Suprapubic skin (tissue), 4 donors: ENCODE results near the gene TEX26. TPM values are rescaled to one million over a fixed set of nuclear protein-coding genes. Genes with fewer than 3 reads are reported as not detected.

Experiments
- DNase-seq, 2 donors: peaks; one replicate each; pipeline ENCODE4 v3.0.0-alpha.2; 2019; ENCODE audit warnings: low spot score in 2 of 2
- H3K27ac ChIP-seq: fragments of 200-600 bp; sonication (generic); one replicate; pipeline ENCODE4 v1.5.1; 2019
- H3K27me3 ChIP-seq: fragments of 200-600 bp; sonication (generic); one replicate; pipeline ENCODE4 v1.5.1; 2019
- H3K36me3 ChIP-seq: fragments of 200-600 bp; sonication (generic); one replicate; pipeline ENCODE4 v1.5.1; 2019
- H3K4me1 ChIP-seq: fragments of 200-600 bp; sonication (generic); one replicate; pipeline ENCODE4 v1.5.1; 2019
- H3K4me3 ChIP-seq: fragments of 200-600 bp; sonication (generic); one replicate; pipeline ENCODE4 v1.5.1; 2019; ENCODE audit warnings: mild to moderate bottlenecking
- H3K9me3 ChIP-seq: fragments of 200-600 bp; sonication (generic); one replicate; pipeline ENCODE4 v1.5.1; 2019
- CTCF ChIP-seq, 2 donors: fragments of 200-600 bp in 1 of 2; fragments of 450-650 bp in 1 of 2; sonication (generic) in 1 of 2; IDR thresholded peaks; one replicate each; pipeline ENCODE4 v1.5.1; 2016 to 2019; ENCODE audit warnings: antibody characterized with exemption in 2 of 2, mild to moderate bottlenecking in 1 of 2, moderate library complexity in 1 of 2
- EP300 ChIP-seq: sonication (generic); formaldehyde crosslinking; IDR thresholded peaks from one replicate; pipeline ENCODE4 v1.6.1; 2017; ENCODE audit warnings: antibody characterized with exemption
- POLR2A ChIP-seq, 2 donors: fragments of 450-650 bp; IDR thresholded peaks; one replicate each; pipeline ENCODE4 v1.6.1; 2017; ENCODE audit warnings: antibody characterized with exemption in 2 of 2, mild to moderate bottlenecking in 2 of 2, moderate library complexity in 2 of 2
- POLR2AphosphoS5 ChIP-seq, 3 donors: sonication (generic); formaldehyde crosslinking; IDR thresholded peaks; one replicate each; pipeline ENCODE4 v1.6.1; 2017; ENCODE audit warnings: antibody characterized with exemption in 3 of 3
- WGBS: methylation state at CpG from one replicate; pipeline ENCODE4 v1.1.5; 2018; 5-methylcytosine and 5-hydroxymethylcytosine counted together
- total RNA-seq, 4 donors: library from RNA; depleted of rRNA; stranded (reverse); fragments of >200 nt; gene quantifications; one replicate each; pipeline ENCODE4 v1.1.0, GENCODE V29; 2016

Gene TEX26
- total RNA-seq, 4 donors from 2014 or later: not detected

- Histone ChIP-seq H3K36me3 (no peaks in the 10 kb centered on the region), H3K27me3 (peaks cover 8% of the 10 kb centered on the region), H3K27ac (no peak overlapping the region), H3K9me3 (no peaks in the 10 kb centered on the region), H3K4me1 (no peaks in the 10 kb centered on the region), H3K4me3 (no peak overlapping the region)
- no peak for DNase-seq
- WGBS: 87% methylated on average over 2 of the region's 3 CpGs
- TF ChIP-seq POLR2AphosphoS5 (IDR thresholded peaks at IDR 0.05) (no peak), EP300 (no peak), CTCF (IDR thresholded peaks at IDR 0.05) (no peak), POLR2A (IDR thresholded peaks at IDR 0.05) (no peak)
Measured at GRCh38 chr13:30966101-30966500, 33.6 kb downstream of the TEX26 start.

GRCh38 chr13:30968846-30969245 lies 36.4 kb downstream of the TEX26 start:
- Histone ChIP-seq H3K4me1 (no peaks in the 10 kb centered on the region), H3K27me3 (peaks cover 3% of the 10 kb centered on the region), H3K36me3 (no peaks in the 10 kb centered on the region), H3K27ac (no peak overlapping the region), H3K4me3 (no peak overlapping the region), H3K9me3 (no peaks in the 10 kb centered on the region)
- no peak for TF ChIP-seq EP300
- TF ChIP-seq POLR2AphosphoS5 (IDR thresholded peaks at IDR 0.05): no peak
- no peak for TF ChIP-seq CTCF (IDR thresholded peaks at IDR 0.05)
- no peak for TF ChIP-seq POLR2A (IDR thresholded peaks at IDR 0.05)
- DNase-seq: no peak
- 76% methylated on average over 2 of the region's 2 CpGs for WGBS

GRCh38 chr13:30971575-30971974 lies 39.1 kb downstream of the TEX26 start:
- no peak for DNase-seq
- H3K4me1 ChIP-seq: no peaks in the 10 kb centered on the region
- H3K27me3 ChIP-seq: peaks cover 3% of the 10 kb centered on the region
- no peaks in the 10 kb centered on the region for H3K36me3 ChIP-seq
- no peak overlapping the region for H3K4me3 ChIP-seq
- H3K9me3 ChIP-seq: no peaks in the 10 kb centered on the region
- 81% methylated on average over 2 of the region's 2 CpGs for WGBS
- no peak overlapping the region for H3K27ac ChIP-seq
- TF ChIP-seq CTCF (IDR thresholded peaks at IDR 0.05) (no peak), POLR2A (IDR thresholded peaks at IDR 0.05) (no peak), POLR2AphosphoS5 (IDR thresholded peaks at IDR 0.05) (no peak), EP300 (no peak)

GRCh38 chr13:30972888-30973377 lies 40.5 kb downstream of the TEX26 start:
- H3K9me3 ChIP-seq: no peaks in the 10 kb centered on the region
- WGBS: 15% methylated on average over 1 of the region's 1 CpG
- peaks cover 3% of the 10 kb centered on the region for H3K27me3 ChIP-seq
- no peak for DNase-seq
- H3K27ac ChIP-seq: no peak overlapping the region
- H3K36me3 ChIP-seq: no peaks in the 10 kb centered on the region
- peaks cover 7% of the 10 kb centered on the region for H3K4me1 ChIP-seq
- no peak for TF ChIP-seq POLR2A (IDR thresholded peaks at IDR 0.05)
- TF ChIP-seq CTCF (IDR thresholded peaks at IDR 0.05): no peak
- TF ChIP-seq POLR2AphosphoS5 (IDR thresholded peaks at IDR 0.05): no peak
- no peak for TF ChIP-seq EP300
- no peak overlapping the region for H3K4me3 ChIP-seq

- no peak overlapping the region for H3K27ac ChIP-seq
Measured at GRCh38 chr13:30974350-30974749, 41.9 kb downstream of the TEX26 start.

GRCh38 chr13:30976025-30976424 lies 43.6 kb downstream of the TEX26 start:
- Histone ChIP-seq H3K9me3 (no peaks in the 10 kb centered on the region), H3K27ac (no peak overlapping the region), H3K4me1 (peaks cover 13% of the 10 kb centered on the region), H3K4me3 (no peak overlapping the region), H3K36me3 (no peaks in the 10 kb centered on the region), H3K27me3 (no peaks in the 10 kb centered on the region)
- WGBS: 84% methylated on average over 4 of the region's 4 CpGs
- no peak for DNase-seq
- TF ChIP-seq POLR2AphosphoS5 (IDR thresholded peaks at IDR 0.05) (no peak), POLR2A (IDR thresholded peaks at IDR 0.05) (no peak)

More at GRCh38 chr13:30974350-30974749, 41.9 kb downstream of the TEX26 start:
- no peak for DNase-seq
- TF ChIP-seq EP300 (no peak), POLR2AphosphoS5 (IDR thresholded peaks at IDR 0.05) (no peak)
- 47% methylated on average over 2 of the region's 2 CpGs for WGBS
- H3K4me1 ChIP-seq: peaks cover 13% of the 10 kb centered on the region
- H3K9me3 ChIP-seq: no peaks in the 10 kb centered on the region
- H3K36me3 ChIP-seq: no peaks in the 10 kb centered on the region
- peaks cover 3% of the 10 kb centered on the region for H3K27me3 ChIP-seq
- no peak overlapping the region for H3K4me3 ChIP-seq
